GM23248 (cell line): ENCODE results near the gene SETBP1. TPM values are rescaled to one million over a fixed set of nuclear protein-coding genes. Genes with fewer than 3 reads are reported as not detected.

Source experiments
- DNase-seq: peaks from one replicate; pipeline ENCODE4 v3.0.0-alpha.2; 2015
- H2AFZ ChIP-seq: fragments of 200-600 bp; sonication (generic); 2 replicates; pipeline ENCODE4 v1.6.1; 2016; ENCODE audit warnings: antibody characterized with exemption
- H3F3A ChIP-seq: fragments of 200-600 bp; sonication (generic); 2 replicates; pipeline ENCODE4 v1.6.1; 2016; ENCODE audit warnings: mild to moderate bottlenecking, antibody characterized with exemption, mixed run types; ENCODE audit not compliant: insufficient read depth
- H3K27ac ChIP-seq: fragments of 200-600 bp; sonication (generic); 2 replicates; pipeline ENCODE4 v1.5.1; 2016; ENCODE audit warnings: mild to moderate bottlenecking
- H3K27me3 ChIP-seq: fragments of 200-600 bp; sonication (generic); replicated peaks from 2 replicates; pipeline ENCODE4 v1.6.1; 2016; ENCODE audit warnings: mild to moderate bottlenecking; ENCODE audit not compliant: insufficient read depth
- H3K36me3 ChIP-seq: fragments of 200-600 bp; sonication (generic); 2 replicates; pipeline ENCODE4 v1.6.1; 2016; ENCODE audit warnings: low read depth, mild to moderate bottlenecking
- H3K4me1 ChIP-seq: fragments of 200-600 bp; sonication (generic); 2 replicates; pipeline ENCODE4 v1.6.1; 2016; ENCODE audit warnings: mild to moderate bottlenecking; ENCODE audit not compliant: insufficient read depth
- H3K4me2 ChIP-seq: fragments of 200-600 bp; sonication (generic); one replicate; pipeline ENCODE4 v1.6.1; 2016; ENCODE audit warnings: mild to moderate bottlenecking; ENCODE audit not compliant: unreplicated experiment
- H3K4me3 ChIP-seq: fragments of 200-600 bp; sonication (generic); 2 replicates; pipeline ENCODE4 v1.5.1; 2016; ENCODE audit warnings: mild to moderate bottlenecking
- H3K79me2 ChIP-seq: fragments of 200-600 bp; sonication (generic); 2 replicates; pipeline ENCODE4 v1.6.1; 2016; ENCODE audit warnings: mild to moderate bottlenecking; ENCODE audit not compliant: insufficient read depth
- H3K9ac ChIP-seq: fragments of 200-600 bp; sonication (generic); 2 replicates; pipeline ENCODE4 v1.6.1; 2016; ENCODE audit warnings: mild to moderate bottlenecking
- H3K9me2 ChIP-seq: fragments of 200-600 bp; sonication (generic); 2 replicates; pipeline ENCODE4 v1.6.1; 2016; ENCODE audit warnings: mixed run types, mild to moderate bottlenecking, moderate library complexity; ENCODE audit not compliant: insufficient read depth
- H3K9me3 ChIP-seq: fragments of 200-600 bp; sonication (generic); one replicate; pipeline ENCODE4 v1.6.1; 2017; ENCODE audit warnings: low read depth
- H4K20me1 ChIP-seq: fragments of 200-600 bp; sonication (generic); 2 replicates; pipeline ENCODE4 v1.6.0; 2016; ENCODE audit not compliant: insufficient read depth
- EZH2 ChIP-seq: fragments of 200-600 bp; sonication (generic); IDR thresholded peaks from 2 replicates; pipeline ENCODE4 v1.6.1; 2018; ENCODE audit warnings: antibody characterized with exemption, mild to moderate bottlenecking; ENCODE audit not compliant: insufficient read depth, poor library complexity, severe bottlenecking
- EZH2phosphoT487 ChIP-seq: fragments of 200-600 bp; sonication (generic); IDR thresholded peaks from 2 replicates; pipeline ENCODE4 v1.6.1; 2018; ENCODE audit warnings: antibody characterized with exemption, moderate library complexity, mild to moderate bottlenecking, low read depth; ENCODE audit not compliant: insufficient read depth
- WGBS, 2 experiments: methylation state at CpG; one replicate each; pipeline ENCODE4 v1.1.6; 2015 to 2017; ENCODE audit warnings: low lambda C conversion rate in 2 of 2, low coverage in 1 of 2; ENCODE audit errors: missing lambda C conversion rate in 2 of 2; 5-methylcytosine and 5-hydroxymethylcytosine counted together
- in situ Hi-C: fragments of 300-500 bp; cut with MboI; formaldehyde crosslinking; loops from 2 replicates; pipeline ENCODE4 v1.15.0; 2020
- polyA plus RNA-seq: library from polyadenylated mRNA; unstranded; fragments of >200 nt; fragmentation: Nextera tagmentation; extraction: Ambion mirVana; gene quantifications from 2 replicates; pipeline ENCODE4 v1.2.1, GENCODE V29; 2016
- total RNA-seq: library from RNA; depleted of rRNA; stranded (reverse); fragments of >200 nt; shearing (Covaris generic); gene quantifications from 2 replicates; pipeline ENCODE4 v1.2.3, GENCODE V29; 2014

SETBP1 gene
- total and polyA plus RNA-seq, 2 experiments from 2014 or later: 1.3 to 4.1 TPM

DNA sequence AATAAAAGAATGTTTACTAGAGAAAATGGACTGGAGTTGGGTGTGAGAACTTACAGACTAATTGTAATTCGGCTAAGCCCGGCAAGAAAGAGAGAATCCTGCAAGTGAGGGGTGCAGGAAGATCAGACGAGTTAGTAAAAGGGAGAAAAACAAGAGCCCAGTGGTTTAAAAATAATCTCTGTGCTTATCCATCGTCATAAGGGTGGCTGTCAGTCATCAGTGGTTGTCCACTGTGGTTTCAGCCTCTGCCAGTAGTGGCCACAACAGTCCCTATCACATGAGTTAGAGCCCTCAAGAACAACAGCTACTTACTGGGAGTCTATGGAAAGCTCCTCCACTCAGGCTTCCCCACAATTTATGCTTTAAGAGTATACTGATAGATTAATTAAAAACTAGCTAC, 239.8 kb downstream of the SETBP1 start:
- no peak for TF ChIP-seq EZH2
- TF ChIP-seq EZH2phosphoT487: no peak
- no peaks in the 10 kb centered on the region for H3K9me3 ChIP-seq
- in situ Hi-C loops: loop anchor here (25.0 kb wide), 1 partner anchor 292 kb away; no protein-coding TSS in a partner anchor

DNA sequence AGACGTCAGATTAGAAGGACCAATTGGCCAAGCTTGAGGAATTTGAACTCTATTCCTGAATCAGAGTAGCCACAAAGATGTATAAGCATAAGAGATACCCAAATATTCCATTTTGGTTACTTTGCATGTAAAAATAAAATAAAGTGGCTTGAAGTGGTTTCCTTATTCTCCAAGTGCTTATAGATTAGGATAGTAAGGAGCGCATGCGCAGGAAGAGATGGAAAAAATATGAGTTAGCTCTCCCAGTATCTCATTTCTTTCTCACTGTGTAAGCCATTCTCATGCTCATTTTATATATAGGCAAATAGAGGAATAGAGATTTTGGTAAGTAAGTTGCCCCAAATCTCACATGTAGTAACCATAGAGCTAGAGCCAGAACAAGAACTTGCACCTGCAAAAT, 241.3 kb downstream of the SETBP1 start:
- Histone ChIP-seq H3K4me2 (no peak overlapping the region), H3K4me3 (no peak overlapping the region), H3K27me3 (no peaks in the 10 kb centered on the region), H3K36me3 (no peaks in the 10 kb centered on the region), H2AFZ (no peak overlapping the region), H4K20me1 (no peaks in the 10 kb centered on the region), H3K9me3 (no peaks in the 10 kb centered on the region), H3K9ac (no peak overlapping the region), H3K79me2 (no peaks in the 10 kb centered on the region), H3K27ac (no peak overlapping the region), H3F3A (peaks cover 6% of the 10 kb centered on the region; the same call in 1 of the 2 replicates), H3K9me2 (no peaks in the 10 kb centered on the region), H3K4me1 (peaks cover 12% of the 10 kb centered on the region)
- TF ChIP-seq EZH2phosphoT487: no peak
- TF ChIP-seq EZH2: no peak
- no peak for DNase-seq
- 93 to 99% methylated on average over 3 of the region's 3 CpGs for WGBS, 2 experiments
- in situ Hi-C loops: loop anchor here (25.0 kb wide), 1 partner anchor 290 kb away; no protein-coding TSS in a partner anchor

More for the DNA sequence above, 239.8 kb downstream of the SETBP1 start:
- Histone ChIP-seq H4K20me1 (no peaks in the 10 kb centered on the region), H3F3A (peaks cover 13% of the 10 kb centered on the region; the same call in 1 of the 2 replicates), H3K9ac (no peak overlapping the region), H3K79me2 (no peaks in the 10 kb centered on the region), H3K4me2 (no peak overlapping the region), H3K4me1 (peaks cover 21% of the 10 kb centered on the region), H3K27me3 (no peaks in the 10 kb centered on the region), H3K4me3 (no peak overlapping the region), H2AFZ (no peak overlapping the region), H3K36me3 (no peaks in the 10 kb centered on the region), H3K9me2 (no peaks in the 10 kb centered on the region), H3K27ac (no peak overlapping the region)
- 90 to 93% methylated on average over 4 of the region's 4 CpGs for WGBS, 2 experiments
- no peak for DNase-seq

GRCh38 chr18:44922968-44923367, 242.3 kb downstream of the SETBP1 start:
- Histone ChIP-seq H3K4me3 (no peak overlapping the region), H3K27me3 (no peaks in the 10 kb centered on the region), H4K20me1 (no peaks in the 10 kb centered on the region), H3K36me3 (no peaks in the 10 kb centered on the region), H3K4me1 (peaks cover 12% of the 10 kb centered on the region; the same call in 1 of the 2 replicates), H3K9me2 (no peaks in the 10 kb centered on the region), H3K9me3 (no peaks in the 10 kb centered on the region), H3F3A (peaks cover 7% of the 10 kb centered on the region; the same call in 1 of the 2 replicates), H3K9ac (no peak overlapping the region), H3K79me2 (no peaks in the 10 kb centered on the region), H3K27ac (no peak overlapping the region), H2AFZ (no peak overlapping the region), H3K4me2 (no peak overlapping the region)
- no peak for TF ChIP-seq EZH2phosphoT487
- DNase-seq: no peak
- WGBS, 2 experiments: 94 to 97% methylated on average over 2 of the region's 2 CpGs
- in situ Hi-C loops: loop anchor here (25.0 kb wide), 1 partner anchor 289 kb away; no protein-coding TSS in a partner anchor

- peaks cover 12% of the 10 kb centered on the region; the same call in 1 of the 2 replicates for H3K4me1 ChIP-seq
- no peak overlapping the region for H3K4me2 ChIP-seq
- TF ChIP-seq EZH2phosphoT487: no peak
- no peak for TF ChIP-seq EZH2
- H3K79me2 ChIP-seq: no peaks in the 10 kb centered on the region
- no peak overlapping the region for H2AFZ ChIP-seq
- no peak overlapping the region for H3K27ac ChIP-seq
- no peaks in the 10 kb centered on the region for H4K20me1 ChIP-seq
- H3K4me3 ChIP-seq: no peak overlapping the region
- no peaks in the 10 kb centered on the region for H3K9me2 ChIP-seq
- H3K9me3 ChIP-seq: no peaks in the 10 kb centered on the region
- in situ Hi-C loops: loop anchor here (25.0 kb wide), 1 partner anchor 287 kb away; no protein-coding TSS in a partner anchor
- H3K9ac ChIP-seq: no peak overlapping the region
- no peaks in the 10 kb centered on the region for H3K36me3 ChIP-seq
- WGBS, 2 experiments: 38 to 53% methylated on average over 6 of the region's 6 CpGs
- peaks cover 7% of the 10 kb centered on the region; the same call in 1 of the 2 replicates for H3F3A ChIP-seq
- DNase-seq: no peak
- H3K27me3 ChIP-seq: no peaks in the 10 kb centered on the region
These were observed 244.3 kb downstream of the SETBP1 start for GRCh38 chr18:44924785-44925499.
